NOMO-1 (cell line): Measurements from ENCODE around the gene ATP13A2.

Experiments used
- DNase-seq, 2 experiments: peaks; one replicate each; lab custom pipeline; 2025; ENCODE audit not compliant: unreplicated experiment in 2 of 2; lab: John Stamatoyannopoulos, UW

The ATP13A2 gene

DNA sequence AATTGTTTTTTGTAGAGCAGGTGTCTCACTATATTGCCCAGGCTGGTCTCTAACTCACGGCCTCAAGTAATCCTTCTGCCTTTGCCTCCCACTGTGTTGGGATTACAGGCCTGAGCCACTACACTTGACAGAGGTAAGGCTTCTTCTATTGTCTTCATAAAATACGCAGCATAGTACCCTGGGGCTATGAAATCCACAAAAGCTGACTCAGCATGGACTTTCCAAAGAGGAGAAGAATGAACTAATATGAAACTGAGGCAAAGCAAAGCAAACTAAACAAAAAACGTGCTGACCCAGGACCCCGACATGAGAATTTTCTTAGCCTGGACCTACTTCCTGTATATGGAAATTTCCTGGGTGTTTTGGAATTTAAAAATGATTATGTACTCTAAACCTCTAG lies 18.5 kb upstream of the ATP13A2 start:
- no peak for DNase-seq

DNA sequence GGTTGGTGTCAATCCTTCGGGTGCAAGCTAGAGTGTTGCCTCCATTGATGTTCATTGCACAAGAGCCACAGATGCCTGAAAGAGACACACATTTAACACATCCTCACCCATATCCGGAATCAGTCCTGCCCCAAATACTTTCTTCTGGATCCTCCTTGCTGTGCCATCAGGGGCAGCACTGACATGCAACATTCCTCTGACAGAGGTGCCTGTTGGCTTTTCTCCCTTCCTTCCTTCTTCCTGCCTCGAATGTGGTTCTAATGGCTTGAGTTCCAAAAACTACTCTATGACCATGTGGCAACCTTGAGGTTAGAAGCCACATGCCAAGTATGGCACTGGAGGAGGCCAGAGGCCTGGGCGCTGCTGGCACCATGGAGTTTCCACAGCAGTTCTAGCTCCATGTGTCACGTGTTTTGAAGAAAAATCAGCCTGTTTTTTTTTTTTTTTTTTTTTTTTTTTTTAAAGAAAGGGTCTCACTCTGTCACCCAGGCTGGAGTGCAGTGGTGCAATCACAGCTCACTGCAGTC lies 17.0 kb upstream of the ATP13A2 start:
- DNase-seq: no peak

DNA sequence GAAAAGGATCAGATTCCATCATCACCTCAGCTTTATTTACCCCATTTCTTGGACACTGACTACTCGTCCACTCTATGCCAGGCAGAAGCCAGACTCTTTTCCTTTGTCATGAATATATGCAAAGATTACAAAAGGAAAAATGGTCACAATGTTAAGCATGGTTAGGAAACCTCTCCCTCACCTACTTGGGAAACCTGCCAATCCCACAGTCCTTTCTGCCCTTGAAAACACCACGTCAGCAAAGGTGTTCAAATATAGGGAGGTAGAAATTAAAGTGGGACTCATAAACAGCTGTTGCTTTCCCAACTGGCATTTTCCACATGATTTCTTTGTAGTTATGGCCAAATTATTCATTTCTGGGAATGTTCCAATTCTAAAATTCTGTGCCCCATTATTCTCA lies 16.2 kb upstream of the ATP13A2 start:
- DNase-seq: no peak

DNA sequence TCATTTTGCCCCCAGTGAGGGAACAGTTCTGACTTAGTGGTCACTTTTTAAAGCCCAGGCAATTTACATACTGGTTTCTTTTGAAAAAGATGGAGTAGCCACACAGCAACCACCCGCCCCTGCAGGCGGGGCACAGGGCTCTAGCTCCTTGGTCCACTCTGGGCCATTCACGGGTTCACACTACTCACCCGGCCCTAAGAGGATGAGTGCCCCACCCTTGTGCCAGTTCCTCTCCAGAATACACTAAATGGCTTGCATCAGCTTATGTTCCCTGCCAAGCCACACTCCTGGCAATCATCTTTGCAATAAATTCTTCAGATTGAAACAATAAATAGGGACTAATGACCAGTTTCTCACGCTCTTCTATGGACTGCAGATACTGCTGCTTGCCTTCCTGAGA lies 15.7 kb upstream of the ATP13A2 start:
- DNase-seq: no peak

DNA sequence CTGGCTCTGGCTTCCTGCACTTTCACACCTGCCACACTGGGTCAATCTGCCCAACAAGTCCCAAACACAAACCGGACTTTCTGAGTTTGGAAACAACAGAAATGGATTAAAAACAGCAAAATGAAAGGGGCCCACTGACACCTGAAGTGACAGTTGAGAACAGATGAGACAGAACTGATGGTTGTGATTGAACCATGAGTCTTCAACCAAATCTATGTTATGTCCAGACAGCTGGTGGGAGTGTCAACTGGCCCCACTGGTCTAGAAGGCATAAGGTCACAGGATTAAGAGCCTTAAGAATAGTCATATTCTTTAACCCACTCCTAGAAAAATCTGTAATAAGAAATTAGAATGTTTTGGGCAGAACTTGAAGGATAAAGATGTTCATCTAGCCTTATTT lies 13.0 kb upstream of the ATP13A2 start:
- DNase-seq: no peak

DNA sequence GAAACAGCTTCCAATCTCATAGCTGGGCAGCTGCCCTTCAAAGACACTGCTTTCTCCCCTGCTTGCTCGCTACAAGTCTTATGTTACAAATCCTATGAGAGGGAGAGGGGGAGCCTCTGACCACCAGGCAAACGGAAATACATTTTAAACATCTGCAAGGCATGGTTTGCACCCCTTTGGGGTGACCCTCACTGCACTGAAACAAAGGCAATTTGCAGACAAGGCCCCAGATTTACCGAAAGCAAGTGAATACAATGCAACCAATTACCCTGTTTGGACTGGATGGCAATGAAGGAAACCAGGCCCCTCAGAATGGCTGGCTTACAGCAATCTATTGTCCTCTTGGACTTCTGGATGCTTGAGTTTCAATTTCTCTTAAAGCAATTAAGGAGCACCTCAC lies 11.8 kb upstream of the ATP13A2 start:
- no peak for DNase-seq

DNA sequence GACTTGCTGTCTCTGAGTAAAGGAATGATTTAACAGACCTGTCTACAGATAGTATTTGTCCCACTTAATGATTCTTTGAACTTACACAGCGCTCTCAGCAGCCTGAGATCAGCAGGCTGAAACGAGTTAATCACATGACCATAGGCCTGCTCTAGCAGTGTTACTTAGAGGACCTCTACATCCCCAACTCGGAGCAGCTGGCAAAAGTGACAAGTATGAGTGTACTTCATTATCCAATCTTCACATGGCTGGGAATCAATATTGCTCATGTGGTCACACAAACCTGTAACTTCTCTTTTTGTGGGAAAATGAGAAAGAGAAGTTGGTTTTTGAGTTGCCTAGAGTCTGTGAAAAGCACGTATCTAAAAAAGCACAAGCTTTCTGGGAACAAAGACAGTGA lies 11.4 kb upstream of the ATP13A2 start:
- peak; percentile 25 to 84 for DNase-seq

DNA sequence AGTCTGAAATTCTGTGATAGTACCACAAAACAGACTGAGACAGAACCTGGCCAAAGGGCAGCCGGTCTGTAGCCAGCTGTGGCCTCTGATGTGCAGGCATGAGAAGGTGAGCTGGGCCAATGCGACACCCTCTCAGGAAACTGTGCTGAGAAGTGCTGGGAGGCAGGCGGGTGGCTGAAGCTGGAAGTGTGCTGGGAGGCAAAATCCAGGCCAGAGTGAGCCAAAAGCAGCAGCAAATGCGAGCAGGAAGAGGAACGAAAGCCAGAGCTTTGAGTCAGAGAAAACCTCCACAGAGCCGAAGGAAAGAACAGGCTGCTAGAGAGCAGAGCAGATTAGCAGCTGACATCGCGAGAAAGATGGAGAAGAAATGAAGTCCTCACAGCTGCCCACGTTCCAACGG lies 10.2 kb upstream of the ATP13A2 start:
- DNase-seq: no peak

DNA sequence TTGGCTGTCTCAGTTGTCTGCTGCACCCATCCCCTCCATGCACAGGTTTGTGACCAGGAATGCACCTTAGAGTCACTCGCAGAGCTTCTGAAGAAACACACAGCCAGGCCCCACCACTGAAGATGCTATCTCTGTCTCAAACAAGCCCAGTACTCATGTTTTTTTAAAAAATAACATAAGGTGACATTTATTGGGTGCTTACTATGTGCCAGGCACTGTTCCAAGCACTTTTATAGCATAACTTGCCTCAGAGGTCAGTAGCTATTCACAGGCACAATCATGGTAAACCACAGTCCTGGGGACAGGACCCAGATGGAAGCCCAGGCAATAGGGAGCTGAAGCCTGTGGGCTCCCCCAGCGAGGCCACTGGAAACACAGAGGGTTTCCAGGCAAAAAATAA lies 8.8 kb upstream of the ATP13A2 start:
- DNase-seq: no peak

DNA sequence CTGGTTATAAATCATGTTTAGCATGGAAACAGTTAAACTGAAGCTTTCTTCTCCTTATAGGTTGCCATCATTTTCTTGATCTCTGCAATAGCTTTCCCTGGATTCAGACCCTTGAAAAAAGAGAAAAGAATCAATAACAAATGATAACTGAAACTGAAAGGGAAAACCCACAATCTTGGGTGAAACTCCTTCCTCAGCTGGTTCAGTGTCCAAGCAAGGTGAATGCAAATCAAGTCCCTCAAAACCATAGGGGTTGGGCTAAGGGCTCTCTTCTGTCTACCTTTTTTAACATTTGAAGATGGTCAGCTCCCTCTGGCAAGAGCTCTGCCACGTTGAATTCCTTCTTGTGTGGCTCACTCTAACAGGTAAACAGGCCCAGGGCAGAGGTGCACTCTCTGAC lies 7.1 kb upstream of the ATP13A2 start:
- DNase-seq: no peak

DNA sequence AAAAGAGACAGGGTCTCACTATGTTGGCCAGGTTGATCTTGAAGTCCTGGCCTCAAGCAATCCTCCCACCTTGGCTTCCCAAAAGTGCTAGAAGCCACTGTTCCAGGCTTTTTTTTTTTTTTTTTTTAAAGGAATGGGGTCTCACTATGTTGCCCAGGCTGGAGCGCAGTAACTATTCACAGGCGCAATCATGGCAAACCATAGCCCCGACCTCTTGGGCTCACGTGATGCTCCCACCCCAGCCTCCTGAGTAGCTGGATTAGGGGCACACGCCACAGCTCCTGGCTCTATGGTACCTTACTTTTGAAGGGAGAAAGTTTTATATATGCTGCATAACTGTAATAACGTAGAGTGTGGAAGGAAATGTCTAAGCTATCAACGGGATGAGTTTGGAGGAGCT lies 5.7 kb upstream of the ATP13A2 start:
- DNase-seq: no peak

DNA sequence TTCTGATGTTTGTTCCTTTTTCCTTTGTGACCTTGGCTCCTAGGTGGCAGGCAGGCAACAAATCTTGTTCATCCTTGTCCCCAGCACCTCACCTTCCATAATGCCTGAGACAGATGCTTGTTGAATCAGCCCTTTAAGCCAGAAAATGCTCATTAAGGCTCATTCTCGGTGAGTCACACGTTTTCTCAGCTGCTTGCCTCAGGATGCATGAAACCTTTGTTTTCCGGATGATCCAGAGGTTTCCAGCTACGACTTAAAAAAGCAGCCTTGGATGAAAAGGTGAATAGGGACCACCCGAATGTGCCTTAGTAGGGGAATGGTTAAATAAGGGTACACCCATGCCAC lies 4.6 kb upstream of the ATP13A2 start:
- DNase-seq: no peak

DNA sequence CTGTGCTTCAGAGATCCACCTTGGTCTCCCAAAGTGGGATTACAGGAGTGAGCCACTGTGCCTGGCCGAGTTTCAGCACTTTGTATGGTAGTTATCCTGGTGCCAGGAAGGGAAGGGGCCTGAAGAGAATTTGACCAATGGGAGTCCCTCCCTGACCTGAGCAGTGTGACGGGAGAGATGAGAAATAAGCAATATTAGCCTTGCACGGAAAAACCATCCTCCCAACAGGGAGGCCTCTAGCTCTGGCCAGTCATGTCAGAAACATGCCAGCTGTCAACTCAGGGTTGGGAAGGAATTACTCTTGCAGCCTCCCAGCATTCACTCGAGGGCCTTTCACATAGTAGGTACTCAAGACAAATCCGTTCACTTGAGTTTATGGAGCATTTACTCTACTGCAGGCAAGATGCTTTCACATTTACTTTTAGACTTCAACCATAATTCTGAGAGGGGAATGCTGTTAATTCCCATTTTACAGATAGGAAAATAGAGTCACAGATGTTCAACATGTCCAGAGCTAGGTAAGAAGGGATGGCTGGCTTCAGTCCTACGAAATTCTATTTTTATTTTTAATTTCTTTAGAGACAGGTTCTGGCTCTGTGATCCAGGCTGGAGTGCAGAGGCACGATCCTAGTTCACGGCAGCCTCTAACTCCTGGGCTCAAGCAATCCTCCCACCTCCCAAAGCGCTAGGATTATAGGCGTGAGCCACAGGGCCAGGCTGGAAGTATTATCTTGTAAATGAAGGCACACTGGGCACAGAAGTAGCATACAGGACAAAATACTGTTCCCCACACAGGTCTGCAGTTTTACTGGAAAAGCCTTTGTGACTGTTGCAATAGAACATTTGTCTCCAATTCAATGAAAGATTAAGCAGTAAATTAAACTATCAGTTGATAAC lies 3.2 kb upstream of the ATP13A2 start:
- no peak for DNase-seq

DNA sequence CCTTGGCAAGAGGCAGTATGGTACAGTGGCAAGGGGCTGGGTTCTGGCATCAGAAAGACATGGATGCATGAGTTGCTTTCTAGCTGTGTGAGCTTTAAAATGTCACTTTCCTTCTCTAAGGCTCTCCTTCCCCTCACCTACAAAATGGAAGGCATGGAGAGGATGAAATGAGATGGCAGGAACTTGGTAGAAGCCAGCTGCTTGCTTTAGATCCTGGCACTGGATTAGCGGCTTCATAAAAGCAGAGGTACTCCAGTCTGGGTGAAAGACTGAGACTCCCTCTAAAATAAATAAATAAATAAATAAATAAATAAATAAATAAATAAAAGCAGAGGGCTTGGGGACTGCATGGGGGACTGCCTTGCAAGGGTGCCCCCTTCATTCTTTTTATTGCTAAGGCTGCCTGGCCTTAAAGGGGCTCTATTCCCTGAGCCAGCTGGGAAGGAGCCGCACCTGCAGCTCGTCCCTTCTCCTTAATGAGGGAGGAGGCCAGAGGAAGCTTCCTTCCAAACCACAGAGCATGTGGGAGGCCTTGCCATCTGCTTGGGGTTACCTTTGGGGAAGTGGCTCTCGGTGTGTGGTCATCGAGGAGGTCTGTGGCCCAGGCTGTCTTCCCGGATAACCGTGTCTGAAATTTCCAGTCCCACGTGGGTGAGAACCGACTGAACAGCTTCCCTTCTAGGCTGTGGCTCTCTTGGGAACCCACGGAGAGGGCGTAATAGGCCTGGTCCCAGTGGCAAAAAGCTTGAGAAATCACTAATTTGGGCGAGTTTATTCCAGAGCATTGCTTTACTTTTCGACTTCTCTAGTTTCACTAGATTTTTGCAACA lies 2.0 kb upstream of the ATP13A2 start:
- DNase-seq: peak; percentile 70 to 74

DNA sequence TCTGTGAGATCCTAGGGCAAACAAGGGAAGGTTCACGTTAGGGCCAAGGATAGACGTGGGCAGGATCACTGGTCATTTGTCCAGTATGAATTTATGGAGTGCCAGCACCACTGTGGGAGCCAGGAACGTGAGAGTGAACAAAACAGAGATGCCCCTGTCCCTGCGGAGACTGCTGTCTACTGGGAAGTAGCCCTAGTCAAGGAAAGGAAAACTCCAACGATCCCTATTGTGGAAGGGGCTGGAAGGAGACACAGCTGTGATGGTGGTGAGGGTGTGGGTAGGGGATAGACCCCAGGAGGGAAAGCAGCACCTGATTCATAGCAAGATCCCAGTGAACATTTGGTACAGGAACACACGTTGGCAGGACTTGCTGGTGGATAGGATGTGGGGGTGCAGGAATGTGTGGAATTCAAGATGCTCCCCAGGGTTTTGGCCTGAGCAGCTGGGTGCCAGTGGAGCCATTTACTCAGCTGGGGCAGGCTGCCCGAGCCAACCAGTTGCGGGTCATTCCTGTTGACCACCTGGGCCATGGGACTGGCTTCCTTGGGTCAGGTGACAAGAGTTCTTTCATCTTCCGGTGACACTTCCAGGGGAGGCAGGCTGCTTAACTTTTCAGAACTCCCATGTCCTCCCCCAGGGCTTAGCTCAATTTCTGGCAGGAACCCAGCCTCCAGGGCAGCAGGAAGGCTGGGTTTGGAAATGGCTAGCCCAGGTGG lies 1.2 kb upstream of the ATP13A2 start:
- DNase-seq: no peak

DNA sequence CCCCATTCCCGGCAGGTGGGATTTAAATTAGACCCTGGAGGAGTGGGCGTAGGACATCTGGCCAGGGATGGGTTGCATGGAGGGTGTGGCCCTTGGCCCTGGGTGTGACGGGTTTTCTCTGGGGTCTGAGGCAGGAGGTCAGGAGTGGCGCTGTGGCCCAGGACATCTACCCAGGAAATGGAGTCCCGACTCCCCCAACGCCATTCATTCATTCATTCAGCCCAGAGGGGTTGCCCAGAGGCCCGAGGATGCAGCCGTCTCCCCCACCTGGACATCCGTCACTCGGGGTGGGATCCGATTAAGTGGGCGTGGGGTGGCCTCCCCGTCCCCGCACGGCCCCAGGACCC lies 663 bp downstream of the ATP13A2 start:
- no peak for DNase-seq

DNA sequence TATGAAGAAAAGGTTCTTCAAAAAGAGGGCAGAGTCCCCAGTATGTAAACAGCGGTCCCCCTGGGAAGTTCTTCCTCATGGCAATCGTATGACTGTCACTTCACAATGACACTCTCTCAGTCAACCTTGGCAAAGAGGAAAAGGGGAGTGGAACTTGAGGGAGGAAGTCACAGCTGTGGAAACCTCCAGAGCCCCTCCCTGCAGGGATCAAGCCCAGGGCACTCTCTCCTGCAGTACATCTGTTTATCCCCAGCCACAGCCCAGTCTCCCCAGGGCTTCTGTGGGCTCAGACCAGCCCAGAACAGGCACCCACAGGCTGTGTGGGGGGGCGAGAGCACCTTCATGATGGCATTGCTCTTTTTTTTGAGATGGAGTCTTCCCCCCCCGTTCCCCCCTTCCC lies 2.0 kb downstream of the ATP13A2 start:
- DNase-seq: peak; percentile 9 to 11

DNA sequence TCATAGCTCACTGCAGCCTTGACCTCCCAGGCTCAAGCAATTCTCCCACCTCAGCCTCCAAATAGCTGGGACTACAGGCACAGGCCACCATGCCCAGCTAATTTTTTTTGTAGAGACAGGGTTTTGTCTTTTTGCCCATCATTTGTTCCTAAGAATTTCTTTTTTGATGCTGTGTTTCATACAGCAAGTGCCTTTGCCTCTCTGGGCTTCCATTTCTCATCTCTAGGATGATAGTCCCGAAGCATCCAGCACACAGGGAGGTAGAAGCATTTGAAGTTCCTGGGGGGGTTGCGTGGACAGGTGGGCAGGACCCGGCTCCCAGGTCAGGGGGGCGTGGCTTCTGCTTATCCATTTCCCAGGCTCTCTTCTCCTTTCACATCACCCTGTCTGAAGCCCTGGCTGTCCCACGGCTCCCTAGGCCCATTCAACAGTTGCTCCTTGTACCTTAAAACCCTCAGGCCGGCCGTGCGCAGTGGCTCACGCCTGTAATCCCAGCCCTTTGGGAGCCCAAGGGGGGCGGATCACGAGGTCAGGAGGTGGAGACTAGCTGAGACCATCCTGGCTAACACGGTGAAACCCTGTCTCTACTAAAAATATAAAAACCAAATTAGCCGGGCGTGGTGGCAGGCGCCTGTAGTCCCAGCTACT lies 3.4 kb downstream of the ATP13A2 start:
- DNase-seq: no peak

DNA sequence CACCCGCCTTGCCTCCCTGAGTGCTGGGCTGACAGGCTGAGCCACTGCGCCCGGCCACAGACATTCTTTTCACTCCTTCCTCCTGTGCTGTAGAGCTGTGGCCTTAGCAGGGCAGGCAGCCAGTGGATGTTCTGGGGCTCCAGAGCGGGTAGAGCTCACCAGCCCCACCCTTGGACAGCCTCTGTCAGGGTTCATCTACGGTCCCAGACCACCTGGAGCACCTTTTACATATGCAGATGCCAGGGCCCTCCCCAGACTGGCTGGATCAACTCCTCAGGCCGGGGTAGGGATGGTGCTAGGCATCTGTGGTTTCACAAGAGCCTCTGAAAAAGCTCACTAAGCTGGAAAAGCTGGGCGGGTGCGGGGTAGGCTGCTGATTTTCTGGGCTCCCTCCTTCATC lies 4.6 kb downstream of the ATP13A2 start:
- DNase-seq: no peak

DNA sequence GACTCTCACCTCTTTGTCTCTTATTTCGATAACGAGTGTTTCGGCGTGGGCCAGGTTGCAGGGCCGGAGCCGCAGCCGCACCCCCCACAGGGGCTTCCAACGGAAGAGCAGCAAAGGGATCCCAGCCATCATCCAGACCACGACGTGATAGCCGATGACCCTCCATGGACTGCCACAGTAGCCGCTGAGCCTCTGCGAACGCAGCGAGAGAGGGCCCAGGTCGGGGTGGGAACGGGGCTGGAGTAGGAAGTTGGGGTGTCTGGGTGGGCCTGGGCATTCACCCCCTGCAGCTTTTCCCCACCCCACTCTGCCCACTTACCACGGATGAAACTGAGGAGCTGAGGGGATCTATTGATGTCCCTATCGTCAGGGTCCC lies 6.4 kb downstream of the ATP13A2 start:
- no peak for DNase-seq
